GM12892 (cell line): ENCODE results near the gene RAB35.

Experiments
- POLR2A ChIP-seq: IDR thresholded peaks from 2 replicates; pipeline ENCODE4 v1.6.1; 2011; ENCODE audit warnings: low read depth, low read length, control low read depth
- POLR2AphosphoS5 ChIP-seq: IDR thresholded peaks from 2 replicates; pipeline ENCODE4 v1.6.1; 2011; ENCODE audit warnings: low read depth, low read length, control low read depth
- TAF1 ChIP-seq: IDR thresholded peaks from 2 replicates; pipeline ENCODE4 v1.6.1; 2011; ENCODE audit warnings: low read depth, mild to moderate bottlenecking, control low read depth, low read length, borderline replicate concordance

GRCh38 chr12:120106151-120106550, 10.4 kb downstream of the RAB35 start:
- no peak for TF ChIP-seq POLR2A
- no peak for TF ChIP-seq POLR2AphosphoS5
- TF ChIP-seq TAF1 = no peak
